ENCODE measurements around the gene EVA1C. TPM values are rescaled to one million over a fixed set of nuclear protein-coding genes. Genes with fewer than 3 reads are reported as not detected.
A peak's percentile ranks its signal among the peaks of the same experiment; 100 is the strongest.
"Not testable (repeated sequence)": the region's sequence is repeated elsewhere in the genome, so short reads cannot be mapped to it uniquely, and the experiment has no call there.

EVA1C gene
- polyA plus RNA-seq, 1 donor (not counting 4 experiments of a cell fraction or from before 2014, with no cell fraction given): 15.3 TPM

DNA sequence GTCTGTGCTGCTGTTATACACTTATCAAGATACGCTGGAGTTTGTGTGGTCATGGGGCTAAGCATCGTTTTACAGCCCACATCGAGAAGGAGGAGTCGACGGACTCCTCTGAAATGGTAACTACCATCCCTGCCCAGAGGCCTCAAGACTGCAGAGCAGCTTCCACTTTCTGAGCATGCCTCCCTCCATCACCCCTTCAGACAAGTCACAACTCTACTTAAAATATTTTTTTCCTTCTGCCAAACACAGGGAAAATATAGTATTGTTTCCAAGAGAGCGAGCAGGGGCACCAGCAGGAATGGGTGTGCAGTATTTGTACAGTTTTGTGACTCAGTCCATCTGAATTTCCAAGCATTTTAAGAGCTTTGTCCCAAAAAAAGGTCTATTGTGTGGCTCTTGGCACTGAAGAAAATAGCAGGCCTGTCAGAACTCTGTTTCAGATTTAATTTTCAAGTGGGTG is 14.1 kb downstream of the EVA1C start:
- FAIRE-seq (peak; percentile 63), DNase-seq (ENCODE audit: low read depth, low spot score) (no peak)
- H4K20me1 ChIP-seq (ENCODE audit: control insufficient read depth, extremely low read depth, insufficient read depth, low read length): no peaks in the 10 kb centered on the region
- dilution Hi-C loops (cut with MboI; ENCODE audit: extremely low pct_ligation_motif_present, low sequenced_read_pairs): no loop called here
- peaks cover 3% of the 10 kb centered on the region for H3K9me1 ChIP-seq (ENCODE audit: control insufficient read depth, extremely low read depth, insufficient read depth, low read length)
- peaks cover 44% of the 10 kb centered on the region for H3K4me1 ChIP-seq (ENCODE audit: control insufficient read depth, extremely low read depth, insufficient read depth, low read length)
- peak overlapping the region; percentile 64 for H2AFZ ChIP-seq (ENCODE audit: control insufficient read depth, low read length)
- H3K79me2 ChIP-seq (ENCODE audit: control insufficient read depth, insufficient read depth, low read length): peaks cover 12% of the 10 kb centered on the region
- H3K27ac ChIP-seq (ENCODE audit: control insufficient read depth, insufficient read depth, low read length): peak overlapping the region; percentile 91
- H3K4me2 ChIP-seq (ENCODE audit: control insufficient read depth, extremely low read depth, insufficient read depth, low read depth, low read length): peak overlapping the region; percentile 89
- H3K9ac ChIP-seq (ENCODE audit: control insufficient read depth, extremely low read depth, insufficient read depth, low read length): peak overlapping the region; percentile 68
- peak overlapping the region in 1 of 3 experiments; percentile 44 for H3K4me3 ChIP-seq (ENCODE audit: control insufficient read depth in 2 of 3, extremely low read depth in 1 of 3, insufficient read depth in 2 of 3, low read depth in 1 of 3, low read length in 3 of 3)
- no peak for TF ChIP-seq CTCF (optimal IDR thresholded peaks at IDR 0.05 in 1 of 3, IDR thresholded peaks at IDR 0.05 in 1 of 3, conservative IDR thresholded peaks at IDR 0.05 in 1 of 3; ENCODE audit: extremely low read depth in 1 of 3, insufficient read depth in 2 of 3, low read length in 3 of 3)
- no peak for TF ChIP-seq EZH2 (IDR thresholded peaks at IDR 0.05; ENCODE audit: low read length)
- H3K27me3 ChIP-seq (ENCODE audit: control insufficient read depth, extremely low read depth, insufficient read depth, low read length): no peaks in the 10 kb centered on the region
- H3K9me3 ChIP-seq (ENCODE audit: control insufficient read depth, low read depth, low read length): no peaks in the 10 kb centered on the region
- H3K36me3 ChIP-seq (ENCODE audit: control insufficient read depth in 2 of 2, extremely low read depth in 1 of 2, insufficient read depth in 2 of 2, low read length in 2 of 2): no peaks in the 10 kb centered on the region

GRCh38 chr21:32427958-32428623 is 15.6 kb downstream of the EVA1C start:
- TF ChIP-seq CTCF (optimal IDR thresholded peaks at IDR 0.05 in 1 of 3, IDR thresholded peaks at IDR 0.05 in 1 of 3, conservative IDR thresholded peaks at IDR 0.05 in 1 of 3; ENCODE audit: extremely low read depth in 1 of 3, insufficient read depth in 2 of 3, low read length in 3 of 3) (no peak), EZH2 (IDR thresholded peaks at IDR 0.05; ENCODE audit: low read length) (no peak)
- dilution Hi-C loops (cut with MboI; ENCODE audit: extremely low pct_ligation_motif_present, low sequenced_read_pairs): no loop called here
- Histone ChIP-seq H3K79me2 (ENCODE audit: control insufficient read depth, insufficient read depth, low read length) (peaks cover 16% of the 10 kb centered on the region), H3K9me3 (ENCODE audit: control insufficient read depth, low read depth, low read length) (no peaks in the 10 kb centered on the region), H3K9ac (ENCODE audit: control insufficient read depth, extremely low read depth, insufficient read depth, low read length) (no peak overlapping the region), H3K4me1 (ENCODE audit: control insufficient read depth, extremely low read depth, insufficient read depth, low read length) (peaks cover 52% of the 10 kb centered on the region), H2AFZ (ENCODE audit: control insufficient read depth, low read length) (peak overlapping the region; percentile 20), H3K36me3 (ENCODE audit: control insufficient read depth in 2 of 2, extremely low read depth in 1 of 2, insufficient read depth in 2 of 2, low read length in 2 of 2) (no peaks in the 10 kb centered on the region), H3K27ac (ENCODE audit: control insufficient read depth, insufficient read depth, low read length) (peak overlapping the region; percentile 47), H3K9me1 (ENCODE audit: control insufficient read depth, extremely low read depth, insufficient read depth, low read length) (peaks cover 3% of the 10 kb centered on the region), H3K4me2 (ENCODE audit: control insufficient read depth, extremely low read depth, insufficient read depth, low read depth, low read length) (no peak overlapping the region), H3K4me3 (ENCODE audit: control insufficient read depth in 2 of 3, extremely low read depth in 1 of 3, insufficient read depth in 2 of 3, low read depth in 1 of 3, low read length in 3 of 3) (no peak overlapping the region), H3K27me3 (ENCODE audit: control insufficient read depth, extremely low read depth, insufficient read depth, low read length) (no peaks in the 10 kb centered on the region), H4K20me1 (ENCODE audit: control insufficient read depth, extremely low read depth, insufficient read depth, low read length) (no peaks in the 10 kb centered on the region)
- DNase-seq (ENCODE audit: low read depth, low spot score) (no peak), FAIRE-seq (no peak)

DNA sequence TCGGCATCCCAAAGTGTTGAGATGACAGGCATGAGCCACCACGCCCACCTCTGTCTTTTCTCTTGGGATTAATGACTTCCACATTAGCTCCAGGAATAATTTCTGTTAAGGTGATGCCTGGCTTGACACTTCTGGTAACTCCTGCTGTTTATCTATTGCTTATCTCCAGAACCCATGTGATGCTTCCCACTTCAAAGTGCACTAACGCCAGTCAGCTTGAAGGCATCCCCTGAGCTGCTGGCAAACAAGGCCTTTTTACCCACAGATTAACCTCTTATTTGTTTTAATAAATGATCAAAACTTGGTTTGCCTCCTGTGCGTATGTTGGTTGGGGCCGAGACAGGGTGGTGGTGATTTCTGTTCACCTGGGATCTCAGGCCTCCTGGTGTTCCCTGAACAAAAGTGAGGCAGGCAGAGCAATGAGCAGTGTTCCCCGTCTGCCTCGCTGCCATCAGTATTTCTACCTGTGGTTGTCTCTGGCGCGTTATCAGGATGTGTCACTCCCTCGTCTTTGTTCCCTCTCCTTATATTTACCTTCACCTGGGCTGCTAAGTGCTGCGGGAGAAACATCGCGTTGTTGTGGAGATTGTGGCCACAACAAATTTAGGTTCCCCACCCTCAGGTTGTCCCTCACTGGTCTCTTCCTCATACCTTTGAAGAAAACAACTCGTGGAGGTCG is 20.6 kb downstream of the EVA1C start:
- H4K20me1 ChIP-seq (ENCODE audit: control insufficient read depth, extremely low read depth, insufficient read depth, low read length); H3K36me3 ChIP-seq (ENCODE audit: control insufficient read depth in 2 of 2, extremely low read depth in 1 of 2, insufficient read depth in 2 of 2, low read length in 2 of 2); H3K27me3 ChIP-seq (ENCODE audit: control insufficient read depth, extremely low read depth, insufficient read depth, low read length); DNase-seq (ENCODE audit: low read depth, low spot score); H3K4me3 ChIP-seq (ENCODE audit: control insufficient read depth in 2 of 3, extremely low read depth in 1 of 3, insufficient read depth in 2 of 3, low read depth in 1 of 3, low read length in 3 of 3); dilution Hi-C loops (cut with MboI; ENCODE audit: extremely low pct_ligation_motif_present, low sequenced_read_pairs); H2AFZ ChIP-seq (ENCODE audit: control insufficient read depth, low read length); H3K9me1 ChIP-seq (ENCODE audit: control insufficient read depth, extremely low read depth, insufficient read depth, low read length); H3K9me3 ChIP-seq (ENCODE audit: control insufficient read depth, low read depth, low read length): not testable (repeated sequence)
- H3K4me1 ChIP-seq (ENCODE audit: control insufficient read depth, extremely low read depth, insufficient read depth, low read length): peaks cover 14% of the 10 kb centered on the region
- peak overlapping the region; percentile 81 for H3K27ac ChIP-seq (ENCODE audit: control insufficient read depth, insufficient read depth, low read length)
- peak overlapping the region; percentile 56 for H3K4me2 ChIP-seq (ENCODE audit: control insufficient read depth, extremely low read depth, insufficient read depth, low read depth, low read length)
- peaks cover 11% of the 10 kb centered on the region for H3K79me2 ChIP-seq (ENCODE audit: control insufficient read depth, insufficient read depth, low read length)
- peak; percentile 44 for FAIRE-seq
- H3K9ac ChIP-seq (ENCODE audit: control insufficient read depth, extremely low read depth, insufficient read depth, low read length): peak overlapping the region; percentile 65

All from keratinocyte (primary cell).